Retinal pigment epithelial cell (primary cell): ENCODE results near the gene PTPRT.

Source experiments
- DNase-seq: peaks from one replicate; pipeline ENCODE4 v3.0.0-alpha.2; 2010; ENCODE audit warnings: low read depth
- H3K4me3 ChIP-seq: 2 replicates; pipeline ENCODE4 v1.5.1; 2011; ENCODE audit warnings: mild to moderate bottlenecking, low read length, control low read depth, moderate library complexity
- CTCF ChIP-seq: conservative IDR thresholded peaks from 2 replicates; pipeline ENCODE4 v1.5.1; 2011; ENCODE audit warnings: low read depth, low read length, control low read depth, inconsistent platforms

The PTPRT gene

GRCh38 chr20:42204109-42204660 lies 985.5 kb downstream of the PTPRT start:
- DNase-seq = no peak
- H3K4me3 ChIP-seq = no peak overlapping the region
- no peak for TF ChIP-seq CTCF

GRCh38 chr20:42197599-42197998 lies 992.1 kb downstream of the PTPRT start:
- no peak for TF ChIP-seq CTCF
- no peak for DNase-seq
- no peak overlapping the region for H3K4me3 ChIP-seq

DNA sequence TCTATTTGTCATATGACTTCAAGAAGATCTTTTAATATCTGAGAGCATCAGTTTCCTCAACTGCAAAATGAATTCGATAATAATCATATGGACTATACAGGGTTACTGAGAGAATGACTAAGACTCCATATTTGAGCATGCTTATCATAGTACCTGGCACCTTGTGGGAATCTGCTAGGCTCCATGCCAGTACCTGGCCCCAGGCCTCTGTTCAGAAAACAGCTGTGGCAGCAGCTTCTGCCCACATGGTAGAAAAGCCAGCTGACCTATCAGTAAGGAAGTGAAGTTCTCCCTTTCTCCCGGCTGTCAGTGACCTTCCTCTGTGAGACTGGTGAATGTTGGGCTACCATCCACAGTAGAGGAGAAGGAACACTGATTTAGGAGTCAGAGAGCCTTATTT lies 996.6 kb downstream of the PTPRT start:
- DNase-seq = no peak
- TF ChIP-seq CTCF = no peak
- no peak overlapping the region for H3K4me3 ChIP-seq

GRCh38 chr20:42192321-42192720 lies 997.4 kb downstream of the PTPRT start:
- no peak for TF ChIP-seq CTCF
- H3K4me3 ChIP-seq = no peak overlapping the region
- DNase-seq = no peak

DNA sequence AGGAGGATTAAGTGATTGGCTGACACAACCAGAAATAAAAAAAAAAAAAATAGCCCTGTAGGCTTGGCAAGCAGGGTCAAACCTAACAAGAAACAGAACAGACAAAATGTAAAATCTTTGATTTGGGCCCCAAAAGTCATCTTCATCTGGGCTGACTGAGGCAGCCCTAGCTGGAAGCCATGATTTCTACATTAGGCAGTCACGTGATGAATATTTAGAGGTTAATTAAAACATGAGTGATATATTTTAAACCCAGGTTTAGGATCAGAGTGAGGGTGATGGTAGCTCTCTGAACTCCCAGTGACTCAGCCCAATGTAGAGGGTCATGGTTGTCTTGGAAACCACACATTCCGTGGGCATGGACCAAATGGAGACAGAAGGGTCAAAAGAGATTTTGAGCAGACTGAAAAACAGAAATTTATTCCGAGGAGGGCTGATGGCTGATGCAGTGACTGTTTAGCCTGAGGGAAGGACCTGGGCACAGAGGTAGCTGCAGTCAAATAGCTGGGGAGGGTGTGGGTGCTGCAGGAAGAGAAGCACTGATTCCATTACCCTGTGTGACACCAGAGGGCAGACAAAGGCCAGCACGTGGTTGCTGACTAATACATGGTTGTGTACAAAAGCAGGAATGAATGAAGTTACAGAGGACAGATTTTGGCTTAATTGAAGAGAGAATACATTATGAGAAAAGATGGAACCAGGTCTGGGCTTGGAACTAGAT lies 998.4 kb downstream of the PTPRT start:
- no peak overlapping the region for H3K4me3 ChIP-seq
- no peak for TF ChIP-seq CTCF
- no peak for DNase-seq

- H3K4me3 ChIP-seq = no peak overlapping the region
- no peak for TF ChIP-seq CTCF
Observed at GRCh38 chr20:42190084-42190483, 999.6 kb downstream of the PTPRT start.

DNA sequence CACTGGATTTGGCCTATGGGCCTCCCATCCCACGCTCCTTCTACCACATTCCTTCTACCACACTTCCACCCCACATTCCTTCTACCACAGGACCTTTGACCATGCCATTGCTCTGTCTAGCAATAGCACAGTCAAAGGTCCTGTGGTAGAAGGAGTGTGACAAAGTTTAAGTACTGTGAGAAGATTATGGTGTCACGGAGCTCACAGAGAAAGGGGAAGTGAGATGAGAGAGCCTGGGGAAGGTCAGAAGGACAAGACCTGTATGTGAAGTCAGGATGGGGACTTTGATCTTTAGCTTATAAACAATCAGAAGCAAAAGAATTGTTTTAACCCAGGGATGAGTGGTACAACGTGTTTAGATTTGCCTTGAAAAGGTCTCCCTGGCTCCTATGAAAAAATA lies 1003.4 kb downstream of the PTPRT start:
- H3K4me3 ChIP-seq = no peak overlapping the region
- TF ChIP-seq CTCF = no peak
- DNase-seq = no peak

More at GRCh38 chr20:42190084-42190483, 999.6 kb downstream of the PTPRT start:
- DNase-seq = no peak
